ENCODE measurements around the gene EEF1A2. TPM values are rescaled to one million over a fixed set of nuclear protein-coding genes. Genes with fewer than 3 reads are reported as not detected.

The EEF1A2 gene
- total RNA-seq, 4 donors from 2014 or later: 2.1 to 4.7 (median 2.8) TPM; not detected in 1

DNA sequence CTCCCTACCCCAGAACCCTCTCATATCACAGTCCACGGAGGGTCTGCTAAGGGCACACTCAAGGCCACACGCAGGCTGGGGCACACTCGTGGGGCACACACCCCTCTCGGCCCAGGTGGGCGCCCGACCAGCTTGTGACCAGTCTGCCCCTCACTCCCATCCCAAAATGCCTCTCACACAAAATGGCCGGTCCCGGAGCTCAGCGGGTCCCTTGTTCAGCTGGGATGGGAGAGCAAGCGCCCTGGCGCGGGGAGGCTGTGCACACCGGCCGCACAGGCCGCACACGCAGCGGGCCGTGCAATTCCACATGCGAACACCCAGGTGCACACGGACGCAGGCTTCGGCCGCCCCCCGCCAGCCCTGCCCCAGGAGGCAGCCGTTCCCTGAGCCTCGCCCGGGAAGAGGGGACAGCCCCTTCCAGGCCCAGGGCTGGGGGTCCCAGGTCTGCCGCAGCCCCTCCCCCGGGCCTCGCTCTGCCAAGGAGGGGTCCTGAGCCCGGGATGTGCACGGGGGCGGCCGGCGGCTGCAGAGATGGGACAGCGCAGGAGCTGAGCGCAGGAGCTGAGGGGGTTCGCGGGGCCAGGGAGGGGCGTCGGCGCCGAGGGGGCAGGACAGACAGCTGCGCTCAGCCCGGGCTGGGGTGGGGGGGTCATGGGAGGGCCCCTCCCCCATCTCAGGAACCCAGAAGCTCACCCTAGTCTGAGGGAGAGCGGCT, 27.7 kb downstream of the EEF1A2 start:
- DNase-seq (ENCODE audit: low spot score) (no peak), ATAC-seq (ENCODE audit: low FRiP score) (no peak)
- TF ChIP-seq, protein P1, sequence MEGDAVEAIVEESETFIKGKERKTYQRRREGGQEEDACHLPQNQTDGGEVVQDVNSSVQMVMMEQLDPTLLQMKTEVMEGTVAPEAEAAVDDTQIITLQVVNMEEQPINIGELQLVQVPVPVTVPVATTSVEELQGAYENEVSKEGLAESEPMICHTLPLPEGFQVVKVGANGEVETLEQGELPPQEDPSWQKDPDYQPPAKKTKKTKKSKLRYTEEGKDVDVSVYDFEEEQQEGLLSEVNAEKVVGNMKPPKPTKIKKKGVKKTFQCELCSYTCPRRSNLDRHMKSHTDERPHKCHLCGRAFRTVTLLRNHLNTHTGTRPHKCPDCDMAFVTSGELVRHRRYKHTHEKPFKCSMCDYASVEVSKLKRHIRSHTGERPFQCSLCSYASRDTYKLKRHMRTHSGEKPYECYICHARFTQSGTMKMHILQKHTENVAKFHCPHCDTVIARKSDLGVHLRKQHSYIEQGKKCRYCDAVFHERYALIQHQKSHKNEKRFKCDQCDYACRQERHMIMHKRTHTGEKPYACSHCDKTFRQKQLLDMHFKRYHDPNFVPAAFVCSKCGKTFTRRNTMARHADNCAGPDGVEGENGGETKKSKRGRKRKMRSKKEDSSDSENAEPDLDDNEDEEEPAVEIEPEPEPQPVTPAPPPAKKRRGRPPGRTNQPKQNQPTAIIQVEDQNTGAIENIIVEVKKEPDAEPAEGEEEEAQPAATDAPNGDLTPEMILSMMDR (IDR thresholded peaks at IDR 0.05): no peak

DNA sequence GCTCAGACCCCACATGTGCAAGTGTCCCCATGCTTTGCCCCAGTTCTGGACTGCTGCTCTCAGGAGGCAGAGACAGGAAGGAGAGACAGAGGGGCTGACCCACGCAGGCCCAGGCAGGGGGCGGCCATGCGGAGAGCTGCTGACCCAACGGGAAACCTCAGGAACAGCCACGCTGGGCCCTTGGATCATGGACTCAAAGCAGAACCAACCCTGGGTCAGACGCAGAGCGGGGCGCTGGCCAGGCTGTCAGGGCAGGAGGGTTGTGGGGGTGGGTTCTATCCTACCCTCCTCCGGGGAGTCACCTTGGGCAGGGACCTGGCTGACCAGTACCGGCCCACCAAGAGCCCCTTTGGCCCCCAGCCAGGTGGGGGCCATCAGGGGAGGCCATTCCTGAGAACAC, 28.5 kb downstream of the EEF1A2 start:
- TF ChIP-seq, protein P1 (IDR thresholded peaks at IDR 0.05): no peak
- DNase-seq (ENCODE audit: low spot score) (no peak), ATAC-seq (ENCODE audit: low FRiP score) (no peak)

DNA sequence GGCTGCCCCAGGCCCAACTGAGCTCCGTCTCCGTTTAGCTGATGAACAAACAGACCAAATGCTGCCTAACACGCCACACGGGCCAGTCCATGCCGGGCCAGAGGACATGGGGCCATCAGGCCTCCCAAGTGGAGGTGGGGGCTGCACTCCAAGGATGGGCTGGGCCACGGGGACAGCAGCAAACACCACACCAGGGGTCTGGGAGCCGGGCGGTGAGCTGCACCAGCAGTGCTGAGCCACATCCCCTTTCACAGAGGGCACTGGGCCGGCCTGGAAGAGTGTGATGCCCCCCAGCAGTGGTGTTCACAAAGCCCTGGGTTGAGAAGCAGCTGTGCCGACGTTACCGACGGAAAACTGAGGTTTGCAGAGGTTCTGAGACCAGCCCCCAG, 29.2 kb downstream of the EEF1A2 start:
- TF ChIP-seq, protein P1 (IDR thresholded peaks at IDR 0.05): no peak
- DNase-seq (ENCODE audit: low spot score) (no peak), ATAC-seq (ENCODE audit: low FRiP score) (no peak)

DNA sequence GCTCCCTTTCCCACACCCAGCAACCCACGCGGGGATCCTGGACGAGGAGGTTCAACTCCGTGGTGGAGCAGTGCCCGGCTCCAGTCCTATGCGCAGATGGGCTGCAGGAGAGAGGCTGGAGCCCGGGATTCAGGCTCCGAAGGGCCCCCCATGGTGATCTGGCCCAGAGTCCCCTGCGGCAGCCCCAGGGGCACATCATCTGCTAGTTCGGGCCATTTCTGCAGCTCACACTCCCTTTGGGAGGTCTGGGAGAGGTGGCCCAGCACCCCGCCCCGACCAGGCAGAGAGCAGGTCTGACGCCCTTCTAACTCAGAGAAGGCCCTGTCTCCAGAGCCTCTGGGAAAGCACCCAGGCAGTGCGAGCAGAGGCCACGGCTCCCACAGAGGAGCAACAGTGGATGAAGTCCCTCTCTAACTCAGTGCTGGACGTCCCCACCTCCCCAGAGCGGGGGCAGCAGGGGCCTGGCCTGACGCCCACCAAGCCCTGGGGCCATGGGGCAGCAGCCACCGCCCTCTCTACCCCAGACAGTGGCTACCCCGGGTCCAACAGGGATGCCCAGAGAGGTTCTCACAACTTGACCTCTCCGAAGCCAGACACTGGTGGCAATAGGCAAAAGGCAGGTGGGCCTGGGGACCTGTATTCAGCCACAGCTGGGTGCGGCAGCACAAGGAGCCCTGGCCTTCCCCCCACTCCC, 29.7 kb downstream of the EEF1A2 start:
- TF ChIP-seq, protein P1 (IDR thresholded peaks at IDR 0.05): no peak
- no peak for DNase-seq (ENCODE audit: low spot score)
- no peak for ATAC-seq (ENCODE audit: low FRiP score)

DNA sequence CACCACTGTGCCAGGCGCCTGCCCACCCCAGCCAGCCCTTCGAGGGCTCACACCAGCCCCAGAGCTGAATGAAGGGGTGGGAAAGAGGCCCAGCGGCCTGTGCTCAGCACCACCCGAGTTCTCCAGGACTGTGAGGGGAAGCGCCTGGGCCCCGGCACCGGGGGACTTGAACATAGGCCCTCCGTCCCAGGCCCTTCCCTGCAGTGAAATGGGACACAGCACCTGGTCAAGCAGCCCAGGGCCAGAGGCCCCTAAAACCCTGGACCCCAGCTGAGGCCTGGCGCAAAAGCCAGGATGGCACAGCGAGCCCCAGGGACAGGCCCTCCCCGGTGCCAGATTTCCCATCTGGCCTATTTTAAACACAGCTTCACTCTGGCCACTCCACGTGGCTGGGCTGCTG, 30.5 kb downstream of the EEF1A2 start:
- ATAC-seq (ENCODE audit: low FRiP score) (no peak), DNase-seq (ENCODE audit: low spot score) (no peak)
- TF ChIP-seq, protein P1 (IDR thresholded peaks at IDR 0.05): no peak

DNA sequence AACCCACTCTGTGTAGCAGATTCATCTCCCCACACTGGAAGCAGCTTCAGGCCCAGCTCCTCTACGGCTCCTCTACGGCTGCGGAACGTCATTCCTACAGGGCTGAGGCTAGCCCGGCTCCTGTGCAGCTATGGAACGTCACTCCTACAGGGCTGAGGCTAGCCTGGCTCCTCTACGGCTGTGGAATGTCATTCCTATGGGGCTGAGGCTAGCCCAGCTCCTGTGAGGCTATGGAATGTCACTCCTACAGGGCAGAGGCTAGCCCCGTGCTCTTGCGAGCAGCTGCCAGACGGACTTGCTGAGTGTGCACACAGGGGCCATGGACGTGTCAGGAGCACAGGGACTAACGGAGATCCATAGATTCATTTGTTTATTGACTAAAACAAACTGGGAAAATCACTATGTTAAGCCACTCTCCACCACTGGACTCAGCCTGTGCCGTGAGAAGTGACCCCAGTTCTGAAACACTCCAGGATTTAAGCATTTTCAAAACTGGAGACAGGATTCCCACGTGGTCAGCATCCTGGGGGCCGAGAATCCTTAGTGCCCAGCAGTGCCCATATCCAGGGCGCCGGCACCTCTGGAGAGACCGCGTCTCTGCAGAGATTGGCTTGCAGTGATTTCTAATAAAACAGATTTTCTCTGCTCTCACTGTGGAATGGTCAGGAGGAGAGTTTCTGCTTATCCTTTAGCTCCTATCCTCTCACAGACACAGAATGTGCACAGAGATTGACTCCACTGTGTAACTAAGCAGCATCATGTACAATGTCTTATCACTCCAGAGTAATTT, 31.4 kb downstream of the EEF1A2 start:
- DNase-seq (ENCODE audit: low spot score) (no peak), ATAC-seq (ENCODE audit: low FRiP score) (no peak)
- TF ChIP-seq, protein P1 (IDR thresholded peaks at IDR 0.05): no peak
